Measurements from ENCODE around the gene LY6G5B. TPM values are rescaled to one million over a fixed set of nuclear protein-coding genes. Genes with fewer than 3 reads are reported as not detected.

The LY6G5B gene
- total RNA-seq, 6 experiments from 2014 or later: 0.98 to 5.7 (median 2.6) TPM

- intact Hi-C loops (cut with DNase I): no loop called here
- peaks cover 4 to 97% (median 52%) of the 10 kb centered on the region in 4 donors for H3K36me3 ChIP-seq
- no peak overlapping the region for H3K4me3 ChIP-seq
- H3K27me3 ChIP-seq: no peaks in the 10 kb centered on the region
- peaks cover 0 to 18% (median 0%) of the 10 kb centered on the region in 4 donors for H3K4me1 ChIP-seq
- H3K27ac ChIP-seq: no peak overlapping the region
- H3K9me3 ChIP-seq: no peaks in the 10 kb centered on the region
- ATAC-seq: no peak
- TF ChIP-seq CTCF (IDR thresholded peaks at IDR 0.05): no peak
- no peak for TF ChIP-seq POLR2A (IDR thresholded peaks at IDR 0.05)
- DNase-seq: no peak
- WGBS (ENCODE audit: insufficient coverage, low coverage, low lambda C conversion rate, missing lambda C conversion rate): 78% methylated on average over 3 of the region's 4 CpGs
Observed at GRCh38 chr6:31641370-31641769, 28.4 kb upstream of the LY6G5B start.

GRCh38 chr6:31642798-31643570, 26.8 kb upstream of the LY6G5B start:
- intact Hi-C loops (cut with DNase I): no loop called here
- Histone ChIP-seq H3K27me3 (no peaks in the 10 kb centered on the region), H3K9me3 (no peaks in the 10 kb centered on the region), H3K4me3 (no peak overlapping the region), H3K27ac (peak overlapping the region in 1 of 3 donors; percentile 22), H3K36me3 (peaks cover 4 to 96% (median 52%) of the 10 kb centered on the region in 4 donors), H3K4me1 (peaks cover 0 to 18% (median 0%) of the 10 kb centered on the region in 4 donors)
- TF ChIP-seq CTCF (IDR thresholded peaks at IDR 0.05): no peak
- no peak for TF ChIP-seq POLR2A (IDR thresholded peaks at IDR 0.05)
- DNase-seq: peak in 1 of 3 donors; percentile 16
- WGBS (ENCODE audit: insufficient coverage, low coverage, low lambda C conversion rate, missing lambda C conversion rate): 55% methylated on average over 5 of the region's 6 CpGs
- peak in 2 of 4 donors; percentile 12 to 47 for ATAC-seq

- 64% methylated on average over 6 of the region's 17 CpGs for WGBS (ENCODE audit: insufficient coverage, low coverage, low lambda C conversion rate, missing lambda C conversion rate)
Observed at GRCh38 chr6:31643818-31644454, 25.8 kb upstream of the LY6G5B start.

GRCh38 chr6:31645325-31645724, 24.5 kb upstream of the LY6G5B start:
- Histone ChIP-seq H3K27me3 (no peaks in the 10 kb centered on the region), H3K4me1 (peaks cover 0 to 18% (median 0%) of the 10 kb centered on the region in 4 donors), H3K4me3 (no peak overlapping the region), H3K36me3 (peaks cover 4 to 93% (median 48%) of the 10 kb centered on the region in 4 donors), H3K9me3 (no peaks in the 10 kb centered on the region), H3K27ac (no peak overlapping the region)
- 95% methylated on average over 6 of the region's 9 CpGs for WGBS (ENCODE audit: insufficient coverage, low coverage, low lambda C conversion rate, missing lambda C conversion rate)
- TF ChIP-seq CTCF (IDR thresholded peaks at IDR 0.05): no peak
- no peak for TF ChIP-seq POLR2A (IDR thresholded peaks at IDR 0.05)
- no peak for ATAC-seq
- intact Hi-C loops (cut with DNase I): no loop called here
- DNase-seq: no peak

More at GRCh38 chr6:31643818-31644454, 25.8 kb upstream of the LY6G5B start:
- Histone ChIP-seq H3K27me3 (no peaks in the 10 kb centered on the region), H3K27ac (peak overlapping the region in 1 of 3 donors; percentile 43), H3K4me1 (peaks cover 0 to 18% (median 0%) of the 10 kb centered on the region in 4 donors), H3K36me3 (peaks cover 4 to 96% (median 53%) of the 10 kb centered on the region in 4 donors), H3K9me3 (no peaks in the 10 kb centered on the region), H3K4me3 (no peak overlapping the region)
- ATAC-seq (peak; percentile 79 to 93 (median 87)), DNase-seq (peak; percentile 55 to 80 (median 78))
- TF ChIP-seq CTCF (IDR thresholded peaks at IDR 0.05) (peak in 3 of 4 donors; percentile 4 to 47 (median 30)), POLR2A (IDR thresholded peaks at IDR 0.05) (no peak)
- intact Hi-C loops (cut with DNase I): no loop called here

All from right lobe of liver (tissue), 6 donors.